Stimulated activated CD4-positive, alpha-beta T cell treated with anti-CD3 and anti-CD28 coated beads, TNF-alpha, amount 100 ng/mL, for 4 hours (primary cell): Measurements from ENCODE around the gene NUP214.
"Not testable (repeated sequence)": the region's sequence is repeated elsewhere in the genome, so short reads cannot be mapped to it uniquely, and the experiment has no call there.

Source experiments
- DNase-seq, 3 experiments: peaks; one replicate each; pipeline ENCODE4 v3.0.0-alpha.2; 2020; ENCODE audit warnings: low read depth in 3 of 3

NUP214 gene

DNA sequence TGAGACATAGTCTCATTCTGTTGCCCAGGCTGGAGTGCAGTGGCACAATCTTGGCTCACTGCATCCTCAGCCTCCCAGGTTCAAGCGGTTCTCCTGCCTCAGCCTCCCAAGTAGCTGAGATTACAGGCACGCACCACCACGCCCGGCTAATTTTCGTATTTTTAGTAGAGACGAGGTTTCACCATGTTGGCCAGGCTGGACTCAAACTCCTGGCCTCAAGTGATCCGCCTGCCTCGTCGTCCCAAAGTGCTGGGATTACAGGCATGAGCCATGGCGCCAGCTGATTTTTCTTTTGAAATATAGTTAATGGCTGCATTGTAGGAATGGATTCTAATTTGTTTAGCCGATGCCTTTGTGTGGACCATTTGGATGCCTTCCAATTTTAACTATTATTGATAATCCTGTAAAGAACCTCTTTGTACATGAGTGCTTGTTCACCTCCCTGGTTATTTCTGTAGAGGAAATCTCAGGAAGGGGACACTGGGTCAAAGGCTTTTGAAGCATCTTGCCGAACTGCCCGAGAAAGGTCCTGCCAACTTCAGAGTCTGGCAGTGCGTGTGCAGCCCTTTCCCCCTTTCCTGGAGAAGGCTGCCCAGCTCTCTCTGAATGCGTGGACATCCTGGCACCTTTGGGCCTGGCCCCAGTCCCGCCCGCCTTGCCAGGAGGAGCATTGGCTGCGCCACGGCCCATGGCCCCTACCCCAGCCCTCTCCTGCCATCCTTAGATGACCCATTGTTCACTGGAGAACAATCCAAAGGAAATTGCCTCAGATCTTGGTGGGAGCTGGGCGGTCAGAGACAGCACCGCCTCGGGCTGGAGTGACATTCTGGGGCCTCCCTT, 8.9 kb upstream of the NUP214 start:
- DNase-seq, result no peak

DNA sequence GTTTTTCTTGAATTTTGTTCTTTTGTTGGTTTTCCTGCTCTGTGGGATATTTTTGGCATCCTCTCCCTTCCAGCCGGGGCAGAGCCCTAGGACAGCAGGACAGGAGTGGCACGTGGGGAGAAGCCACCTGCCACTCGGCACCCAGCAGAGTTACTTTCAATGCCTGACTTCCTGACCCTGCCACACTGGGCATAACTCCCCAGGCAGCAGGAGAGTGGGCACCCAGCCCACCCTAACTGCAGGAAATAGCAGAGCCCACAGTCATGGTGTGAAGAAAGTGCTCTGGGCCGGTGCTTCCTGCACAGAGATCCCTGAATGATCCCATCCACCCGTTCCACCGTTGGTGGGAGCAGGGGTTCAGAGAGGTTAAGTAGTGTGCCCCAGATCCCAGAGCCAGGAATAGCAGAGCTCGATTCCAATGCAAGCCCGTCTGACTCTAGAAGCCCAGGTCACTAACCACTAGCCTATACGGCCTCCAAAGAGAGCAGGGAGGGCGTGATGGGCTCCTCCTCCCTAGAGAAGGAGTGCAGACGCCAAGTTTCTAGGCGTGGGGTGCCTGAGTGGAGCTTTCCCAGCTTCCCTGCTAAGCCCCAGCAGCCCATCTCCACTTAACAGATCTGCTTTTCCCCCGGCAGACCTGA, 8.1 kb upstream of the NUP214 start:
- DNase-seq, result no peak

DNA sequence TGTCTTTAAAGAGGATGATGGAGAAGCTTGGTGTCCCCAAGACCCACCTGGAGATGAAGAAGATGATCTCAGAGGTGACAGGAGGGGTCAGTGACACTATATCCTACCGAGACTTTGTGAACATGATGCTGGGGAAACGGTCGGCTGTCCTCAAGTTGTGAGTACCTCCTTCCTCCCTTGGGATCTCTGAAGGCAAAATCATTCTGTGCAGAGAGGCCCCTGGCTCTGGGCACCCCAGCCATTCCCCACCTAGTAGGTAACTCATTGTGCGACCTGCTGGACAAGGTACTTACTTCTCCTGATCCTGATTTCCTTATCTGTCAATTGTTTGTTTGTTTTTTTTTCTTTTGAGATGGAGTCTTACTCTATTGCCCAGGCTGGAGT, 7.6 kb upstream of the NUP214 start:
- no peak for DNase-seq

DNA sequence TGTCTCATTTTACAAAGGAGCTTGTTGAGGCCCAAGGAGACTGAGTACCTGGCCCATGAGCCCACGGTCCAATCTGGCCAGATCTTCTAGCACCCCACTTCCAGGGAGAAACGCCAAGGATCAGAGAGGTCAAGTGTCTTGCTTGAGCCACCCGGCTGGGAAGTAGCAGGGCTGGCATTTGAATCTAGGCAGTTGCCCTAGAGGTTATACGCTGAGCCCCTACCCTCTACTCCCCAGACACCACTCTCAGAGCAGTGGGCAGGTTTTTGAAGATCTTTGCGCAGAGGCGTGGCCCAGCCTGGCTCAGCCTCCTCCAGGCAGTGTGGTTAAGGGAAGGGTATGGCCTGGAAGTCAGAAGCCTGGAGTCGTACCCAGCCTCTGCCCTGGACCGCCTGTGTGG, 5.8 kb upstream of the NUP214 start:
- no peak for DNase-seq

DNA sequence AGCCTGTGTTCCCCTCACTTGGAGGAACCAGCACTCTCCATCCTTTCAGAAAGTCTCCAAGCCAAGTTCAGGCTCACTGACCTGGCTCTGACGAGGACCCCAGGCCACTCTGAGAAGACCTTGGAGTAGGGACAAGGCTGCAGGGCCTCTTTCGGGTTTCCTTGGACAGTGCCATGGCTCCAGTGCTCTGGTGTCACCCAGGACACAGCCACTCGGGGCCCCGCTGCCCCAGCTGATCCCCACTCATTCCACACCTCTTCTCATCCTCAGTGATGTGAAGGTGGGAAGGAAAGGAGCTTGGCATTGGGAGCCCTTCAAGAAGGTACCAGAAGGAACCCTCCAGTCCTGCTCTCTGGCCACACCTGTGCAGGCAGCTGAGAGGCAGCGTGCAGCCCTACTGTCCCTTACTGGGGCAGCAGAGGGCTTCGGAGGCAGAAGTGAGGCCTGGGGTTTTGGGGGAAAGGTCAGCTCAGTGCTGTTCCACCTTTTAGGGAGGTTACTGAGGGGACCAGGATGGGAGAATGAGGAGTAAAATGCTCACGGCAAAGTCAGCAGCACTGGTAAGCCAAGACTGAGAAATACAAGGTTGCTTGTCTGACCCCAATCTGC, 4.7 kb upstream of the NUP214 start:
- DNase-seq, result no peak

DNA sequence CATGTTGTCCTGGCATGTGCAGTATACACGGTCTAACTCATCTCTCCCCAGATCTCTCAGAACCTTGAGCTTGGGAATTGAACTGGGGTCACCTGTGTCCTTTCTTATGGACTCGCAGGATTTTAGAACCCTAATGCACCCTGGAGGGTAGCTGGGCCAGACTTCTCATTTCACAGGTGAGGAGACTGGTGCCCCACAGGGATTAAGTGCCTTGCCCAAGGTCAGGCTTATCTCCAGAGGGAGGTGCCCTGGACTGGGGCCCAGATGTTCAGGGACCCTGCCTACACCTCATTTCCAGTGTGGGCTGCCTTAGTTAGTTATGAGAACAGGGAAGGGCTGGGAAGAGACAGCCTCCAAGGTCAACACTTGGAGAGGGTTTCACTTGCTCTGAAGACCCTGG, 4.0 kb upstream of the NUP214 start:
- no peak for DNase-seq

DNA sequence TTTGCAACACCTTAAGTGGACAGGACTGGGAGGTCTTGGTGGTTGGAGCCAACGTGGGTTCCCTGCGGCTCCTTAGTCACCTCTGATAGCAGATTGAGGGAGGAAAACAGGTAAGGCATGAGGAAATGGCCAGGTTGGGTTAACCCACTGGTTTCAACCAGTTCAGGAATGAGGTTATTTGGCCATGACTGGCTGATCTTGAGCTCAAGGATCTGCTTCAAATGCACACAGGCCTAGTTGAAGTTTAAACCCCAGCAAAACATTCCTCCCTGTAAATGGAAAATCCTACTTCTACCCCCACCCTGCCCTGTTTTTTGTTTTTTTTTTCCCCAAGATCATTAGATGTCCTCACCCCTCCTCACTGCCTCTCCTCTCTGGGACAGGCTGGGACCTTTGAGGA, 3.2 kb upstream of the NUP214 start:
- DNase-seq, result no peak

DNA sequence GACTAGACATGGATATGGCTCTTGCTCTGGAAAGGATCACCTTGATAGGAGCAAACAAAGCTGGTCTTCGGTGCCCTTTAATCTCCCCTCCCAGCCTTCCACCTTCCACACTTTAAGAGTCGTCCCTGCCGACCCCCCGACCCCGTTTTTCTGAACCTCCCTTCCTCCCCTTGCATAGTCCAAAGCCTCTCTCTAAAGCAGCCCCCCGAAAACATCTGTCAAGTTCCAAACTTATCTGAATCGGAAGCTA, 423 bp upstream of the NUP214 start:
- DNase-seq, result no peak

DNA sequence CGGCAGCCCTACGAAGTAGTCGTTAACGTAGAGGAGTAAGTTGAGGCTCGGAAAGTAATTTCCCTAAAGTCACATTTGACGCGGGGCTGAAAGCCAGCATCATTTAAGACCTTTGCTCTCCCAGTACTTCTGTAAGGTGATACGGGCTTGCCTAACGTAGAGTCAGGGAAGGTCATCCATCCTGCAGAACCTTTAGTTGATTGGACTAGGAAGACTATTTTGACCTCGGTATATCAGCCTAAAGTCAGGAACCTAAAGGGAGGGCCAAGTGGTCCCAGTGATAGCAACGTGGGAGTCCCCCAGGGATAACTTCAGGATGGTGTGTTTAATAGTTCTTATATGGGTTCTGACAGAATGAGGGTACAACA, 657 bp downstream of the NUP214 start:
- no peak for DNase-seq

DNA sequence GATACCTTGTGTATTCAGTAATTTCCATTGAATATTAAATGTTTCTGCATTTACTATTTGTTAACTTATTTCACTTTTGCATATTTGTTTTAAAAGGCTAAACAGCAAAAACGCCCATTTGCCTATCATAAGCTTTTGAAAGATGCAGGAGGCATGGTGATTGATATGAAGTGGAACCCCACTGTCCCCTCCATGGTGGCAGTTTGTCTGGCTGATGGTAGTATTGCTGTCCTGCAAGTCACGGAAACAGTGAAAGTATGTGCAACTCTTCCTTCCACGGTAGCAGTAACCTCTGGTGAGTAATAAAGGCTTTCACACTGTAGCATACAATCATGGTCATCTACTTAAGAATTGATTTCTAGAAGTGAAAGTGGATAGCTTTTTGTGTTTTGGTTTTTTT, 3.8 kb downstream of the NUP214 start:
- DNase-seq, result no peak

DNA sequence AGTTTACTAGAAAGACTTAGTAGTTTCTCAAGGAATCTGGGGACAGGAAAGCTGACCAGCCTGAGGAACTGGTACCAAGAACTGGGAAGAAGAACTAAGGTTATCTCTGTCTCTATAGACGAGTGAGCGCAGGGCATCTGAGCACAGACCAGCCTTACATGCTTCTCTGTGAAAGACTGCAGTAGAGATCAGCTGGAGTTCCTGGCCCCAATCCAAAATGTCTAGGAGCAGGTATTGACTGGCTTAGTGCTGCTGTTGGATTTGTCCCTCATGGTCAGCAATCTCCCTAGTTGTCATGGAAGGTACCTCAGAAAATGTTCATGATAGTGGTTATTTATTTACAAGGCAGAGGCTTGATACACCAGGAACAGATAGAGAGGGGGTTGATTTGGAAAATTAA, 13.3 kb downstream of the NUP214 start:
- no peak for DNase-seq

DNA sequence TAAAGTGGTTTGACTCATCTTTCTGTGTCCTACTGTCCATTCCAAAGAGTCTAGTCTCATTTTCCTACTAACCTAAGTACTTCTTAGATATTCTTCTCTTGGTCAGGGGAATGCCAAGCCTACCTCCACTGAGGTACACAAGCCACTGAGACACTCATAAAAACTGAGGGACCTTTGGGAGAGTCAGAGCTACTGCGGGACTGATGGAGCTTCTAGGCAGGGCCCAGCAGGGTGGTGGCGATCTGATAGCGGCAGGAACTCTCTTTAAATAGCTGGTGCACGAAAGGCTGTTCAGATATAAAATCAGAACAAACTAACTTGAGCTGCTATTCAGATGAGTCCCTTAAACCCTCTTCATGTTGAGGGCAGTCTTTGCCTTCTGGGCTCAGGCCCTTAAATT, 14.7 kb downstream of the NUP214 start:
- DNase-seq, result no peak

DNA sequence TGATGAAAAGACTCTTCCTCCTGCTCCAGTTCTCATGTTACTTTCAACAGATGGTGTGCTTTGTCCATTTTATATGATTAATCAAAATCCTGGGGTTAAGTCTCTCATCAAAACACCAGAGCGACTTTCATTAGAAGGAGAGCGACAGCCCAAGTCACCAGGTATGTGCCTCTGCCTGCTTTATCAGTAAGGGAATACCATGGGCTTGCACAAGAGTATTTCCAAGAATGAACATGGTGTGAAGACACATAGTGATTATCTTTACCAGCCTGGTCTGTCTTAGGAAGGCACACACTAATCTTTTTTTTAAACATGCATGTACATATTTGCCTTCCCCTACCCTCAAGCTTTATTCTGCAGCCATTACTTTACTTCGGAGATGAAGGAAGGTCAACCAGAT, 15.2 kb downstream of the NUP214 start:
- no peak for DNase-seq

DNA sequence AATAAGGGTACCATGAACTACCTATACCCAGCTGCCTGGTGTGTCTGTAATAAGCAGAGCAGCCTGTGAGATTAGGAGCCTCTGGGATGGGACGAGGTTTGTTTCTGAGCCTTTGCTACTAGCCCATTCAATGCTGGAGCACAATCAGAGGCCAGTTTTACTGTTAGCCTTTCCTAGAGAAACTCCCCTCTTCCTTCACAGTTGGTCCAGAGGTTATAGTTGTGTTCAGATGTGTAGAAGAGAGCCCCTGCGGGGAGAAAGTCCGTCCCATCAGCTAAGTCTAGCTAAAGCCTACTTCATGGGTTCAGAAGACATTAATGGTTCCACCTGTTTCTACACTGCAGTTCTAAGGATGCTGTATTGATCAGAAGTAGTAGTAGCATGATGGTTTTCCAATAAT, 16.8 kb downstream of the NUP214 start:
- no peak for DNase-seq

DNA sequence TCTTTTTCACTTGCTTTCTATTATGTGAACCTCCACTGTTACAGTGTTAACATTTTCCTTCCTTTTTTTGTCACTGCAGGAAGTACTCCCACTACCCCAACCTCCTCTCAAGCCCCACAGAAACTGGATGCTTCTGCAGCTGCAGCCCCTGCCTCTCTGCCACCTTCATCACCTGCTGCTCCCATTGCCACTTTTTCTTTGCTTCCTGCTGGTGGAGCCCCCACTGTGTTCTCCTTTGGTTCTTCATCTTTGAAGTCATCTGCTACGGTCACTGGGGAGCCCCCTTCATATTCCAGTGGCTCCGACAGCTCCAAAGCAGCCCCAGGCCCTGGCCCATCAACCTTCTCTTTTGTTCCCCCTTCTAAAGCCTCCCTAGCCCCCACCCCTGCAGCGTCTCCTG, 18.8 kb downstream of the NUP214 start:
- no peak for DNase-seq

DNA sequence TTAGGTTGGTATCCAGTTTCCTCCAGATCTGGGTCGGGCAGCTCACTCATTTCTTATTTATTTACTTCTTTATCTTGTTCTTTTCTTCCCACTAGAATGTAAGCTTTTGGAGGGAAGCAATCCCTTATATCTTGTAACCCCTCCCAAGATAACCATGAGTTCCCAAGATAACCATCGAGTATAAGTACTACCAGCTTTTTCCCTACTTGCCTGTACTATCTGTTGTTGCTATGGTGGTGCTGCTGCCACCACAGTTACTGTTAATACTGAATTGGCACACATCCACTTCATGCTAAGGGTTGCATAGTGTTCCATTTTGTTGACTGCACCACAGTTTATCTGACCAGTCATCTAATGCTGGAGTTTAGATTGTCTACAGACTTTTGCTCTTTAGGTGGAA, 19.9 kb downstream of the NUP214 start:
- DNase-seq, result no peak

DNA sequence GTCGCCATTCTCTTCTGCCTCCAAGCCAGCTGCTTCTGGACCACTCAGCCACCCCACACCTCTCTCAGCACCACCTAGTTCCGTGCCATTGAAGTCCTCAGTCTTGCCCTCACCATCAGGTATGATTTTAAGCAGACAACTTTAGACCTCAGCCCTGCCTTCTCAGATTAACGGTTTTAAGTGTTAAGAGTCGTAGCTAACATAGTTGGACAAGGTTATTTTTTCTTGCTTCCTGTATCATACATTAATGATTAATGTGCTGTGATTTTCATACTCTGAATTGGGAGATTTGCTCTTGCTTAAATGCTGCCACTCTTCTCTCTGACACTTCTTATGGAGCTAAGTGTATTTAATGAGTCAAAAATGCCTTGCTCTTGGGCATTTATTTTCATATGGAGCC, 20.8 kb downstream of the NUP214 start:
- DNase-seq, result no peak

DNA sequence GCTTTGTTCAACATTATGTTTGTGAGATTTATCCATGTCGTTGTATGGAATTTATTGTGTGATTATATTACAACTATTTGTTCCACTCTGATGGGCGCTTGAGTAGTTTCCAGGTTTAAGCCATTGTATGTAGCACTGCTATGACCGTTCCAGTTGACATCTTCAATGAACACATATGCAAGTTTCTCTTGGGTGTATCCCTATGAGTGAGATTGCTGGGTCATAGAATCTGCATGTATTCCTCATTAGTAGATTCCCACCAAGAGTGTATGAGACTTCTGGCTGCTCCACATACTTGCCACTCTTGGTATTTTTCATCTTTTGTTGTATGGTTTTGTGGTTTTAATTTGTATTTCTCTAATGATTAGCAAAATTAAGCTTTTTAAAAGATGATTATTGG, 22.9 kb downstream of the NUP214 start:
- no peak for DNase-seq

DNA sequence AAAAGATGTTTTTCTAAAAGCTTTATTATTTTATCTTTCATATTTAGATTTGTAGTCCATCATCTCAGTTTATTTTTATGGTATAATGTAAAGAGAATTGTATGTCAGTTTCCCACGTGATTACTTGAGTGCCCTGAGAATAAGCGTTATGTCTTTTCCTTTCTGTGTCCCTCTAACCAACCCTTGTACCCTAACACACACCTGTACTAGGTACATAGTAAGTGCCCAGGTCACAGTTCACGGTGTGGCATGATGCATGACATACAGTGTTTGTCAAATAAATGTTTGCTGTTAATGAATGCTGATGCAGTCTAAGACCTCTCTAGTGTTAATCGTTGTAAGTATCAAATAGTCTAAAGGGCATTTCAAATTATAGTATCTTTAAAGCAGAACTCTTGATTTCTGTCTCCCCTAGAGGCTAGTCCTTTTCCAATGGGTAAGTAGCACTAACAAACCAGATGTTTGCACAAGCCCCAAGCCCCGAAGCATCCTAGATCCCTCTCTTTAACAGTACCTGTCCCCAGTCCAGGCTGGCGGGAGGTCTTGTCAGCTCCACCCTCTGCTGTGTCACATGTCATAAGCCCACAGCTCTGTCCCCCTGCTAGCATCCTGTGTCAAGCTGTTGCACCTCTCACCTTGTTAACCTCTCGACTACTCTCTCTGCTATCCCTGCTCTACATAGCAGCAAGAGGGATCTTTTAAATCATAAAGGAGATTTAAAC, 23.7 kb downstream of the NUP214 start:
- DNase-seq, result no peak

DNA sequence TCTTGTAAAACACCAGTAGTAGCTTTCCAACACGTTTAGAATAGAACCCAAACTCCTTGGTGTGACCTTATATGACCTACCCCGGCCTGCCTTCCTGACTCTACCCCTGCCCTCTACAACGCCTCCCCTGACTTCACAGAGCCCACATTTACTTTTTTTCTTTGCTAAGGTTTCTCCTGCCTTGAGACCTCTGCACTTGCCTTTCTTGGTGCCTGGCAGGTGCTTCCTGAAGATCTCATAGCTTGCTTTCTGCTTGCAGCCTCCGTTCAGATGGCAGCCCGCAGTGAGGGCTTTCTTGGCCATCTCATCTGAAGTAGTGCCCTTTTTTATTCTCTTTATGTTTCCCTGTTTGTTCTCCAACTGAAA, 24.3 kb downstream of the NUP214 start:
- no peak for DNase-seq

DNA sequence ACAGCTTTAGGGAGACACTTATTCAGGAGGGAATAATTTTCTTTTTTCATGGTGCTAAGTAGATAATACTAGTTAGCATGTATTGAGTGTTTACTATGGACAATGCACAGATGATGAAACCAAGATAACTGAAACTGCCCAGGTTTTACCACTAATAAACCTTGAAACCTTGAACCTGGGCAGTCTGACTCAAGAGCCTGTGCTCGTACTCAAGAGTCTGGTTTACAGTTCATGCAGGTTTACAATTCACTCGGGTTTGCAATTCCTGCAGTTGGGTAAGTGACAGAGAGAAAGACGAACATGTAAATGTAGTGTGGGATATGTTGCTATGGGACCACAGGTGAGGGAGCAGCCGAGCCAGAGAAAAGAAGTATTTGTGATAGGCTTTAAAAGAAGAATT, 28.2 kb downstream of the NUP214 start:
- DNase-seq, result no peak

DNA sequence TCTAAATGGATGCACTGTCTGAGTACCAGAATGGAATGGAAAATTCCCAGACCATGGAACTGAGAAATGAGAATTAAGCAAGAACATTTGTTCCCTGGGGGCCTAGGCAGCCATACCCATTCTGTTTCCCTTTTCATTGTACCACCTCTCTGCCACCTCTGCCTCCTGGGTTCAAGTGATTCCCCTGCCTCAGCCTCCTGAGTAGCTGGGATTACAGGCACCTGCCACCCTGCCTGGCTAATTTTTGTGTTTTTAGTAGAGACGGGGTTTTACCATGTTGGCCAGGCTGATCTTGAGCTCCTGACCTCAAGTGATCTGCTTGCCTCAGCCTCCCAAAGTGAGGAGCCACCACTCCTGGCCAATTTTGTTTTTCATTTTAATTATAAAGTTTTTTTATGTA, 33.3 kb downstream of the NUP214 start:
- DNase-seq, result not testable (repeated sequence)
